ENCODE results near the gene FOXJ1. TPM values are rescaled to one million over a fixed set of nuclear protein-coding genes. Genes with fewer than 3 reads are reported as not detected.
A peak's percentile ranks its signal among the peaks of the same experiment; 100 is the strongest.

The FOXJ1 gene
- total and polyA plus RNA-seq, 2 of the 13 experiments (the other 11 are each of a cell fraction or from before 2014, with no cell fraction given): 0.98 to 1.6 TPM

DNA sequence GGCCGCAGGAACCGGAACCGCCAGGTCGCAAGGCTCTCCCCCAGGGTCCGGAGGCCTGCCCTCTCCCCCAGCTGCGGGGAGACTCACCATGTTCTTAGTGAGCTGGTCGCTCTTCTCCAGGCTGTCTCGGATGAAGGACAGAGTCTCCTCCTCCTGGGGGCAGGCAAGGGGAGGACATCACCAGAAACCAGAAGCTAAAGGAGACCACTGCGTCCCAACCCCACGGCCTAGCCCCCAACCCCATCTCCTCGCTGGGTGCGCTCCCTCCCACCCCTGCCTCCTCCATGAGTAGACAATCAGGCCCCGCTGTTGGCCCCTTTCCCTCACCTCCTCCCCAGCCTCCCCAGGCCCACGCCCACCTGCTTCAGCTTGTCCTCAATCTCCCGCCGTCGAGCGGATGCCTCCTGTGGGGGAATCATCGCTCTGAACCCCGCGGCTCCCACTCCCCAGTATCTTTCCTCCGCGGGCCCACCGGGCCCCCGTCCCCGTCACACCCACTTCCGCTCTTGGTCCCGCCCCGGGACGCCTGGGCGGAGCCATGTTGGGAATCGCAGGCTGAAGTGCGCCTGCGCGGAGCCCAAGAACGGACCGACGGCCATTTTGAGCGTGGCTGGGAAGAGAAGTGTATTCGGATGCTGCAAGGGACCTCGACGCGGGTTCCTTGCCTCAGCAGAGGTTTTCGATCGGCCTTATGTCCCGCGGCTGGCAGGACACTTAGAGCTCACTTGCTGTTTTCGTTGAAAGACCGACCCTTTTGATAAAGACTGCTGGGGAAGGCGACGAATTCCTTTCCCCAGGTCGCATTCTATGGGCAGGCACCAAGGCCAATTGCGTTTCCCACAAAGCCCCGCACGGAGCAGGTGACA, 37.5 kb downstream of the FOXJ1 start, which contains the start of gene EXOC7 (continued):
- TF ChIP-seq, protein P1, sequence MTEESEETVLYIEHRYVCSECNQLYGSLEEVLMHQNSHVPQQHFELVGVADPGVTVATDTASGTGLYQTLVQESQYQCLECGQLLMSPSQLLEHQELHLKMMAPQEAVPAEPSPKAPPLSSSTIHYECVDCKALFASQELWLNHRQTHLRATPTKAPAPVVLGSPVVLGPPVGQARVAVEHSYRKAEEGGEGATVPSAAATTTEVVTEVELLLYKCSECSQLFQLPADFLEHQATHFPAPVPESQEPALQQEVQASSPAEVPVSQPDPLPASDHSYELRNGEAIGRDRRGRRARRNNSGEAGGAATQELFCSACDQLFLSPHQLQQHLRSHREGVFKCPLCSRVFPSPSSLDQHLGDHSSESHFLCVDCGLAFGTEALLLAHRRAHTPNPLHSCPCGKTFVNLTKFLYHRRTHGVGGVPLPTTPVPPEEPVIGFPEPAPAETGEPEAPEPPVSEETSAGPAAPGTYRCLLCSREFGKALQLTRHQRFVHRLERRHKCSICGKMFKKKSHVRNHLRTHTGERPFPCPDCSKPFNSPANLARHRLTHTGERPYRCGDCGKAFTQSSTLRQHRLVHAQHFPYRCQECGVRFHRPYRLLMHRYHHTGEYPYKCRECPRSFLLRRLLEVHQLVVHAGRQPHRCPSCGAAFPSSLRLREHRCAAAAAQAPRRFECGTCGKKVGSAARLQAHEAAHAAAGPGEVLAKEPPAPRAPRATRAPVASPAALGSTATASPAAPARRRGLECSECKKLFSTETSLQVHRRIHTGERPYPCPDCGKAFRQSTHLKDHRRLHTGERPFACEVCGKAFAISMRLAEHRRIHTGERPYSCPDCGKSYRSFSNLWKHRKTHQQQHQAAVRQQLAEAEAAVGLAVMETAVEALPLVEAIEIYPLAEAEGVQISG (CRISPR knock-in tag; IDR thresholded peaks at IDR 0.05): peak; percentile 88
- TF ChIP-seq SRF (IDR thresholded peaks at IDR 0.05; ENCODE audit: low read depth, low read length) (no peak), ZNF775 (CRISPR knock-in tag; IDR thresholded peaks at IDR 0.05; ENCODE audit: borderline replicate concordance) (no peak; the same call in 1 of the 2 replicates), SOX5 (CRISPR knock-in tag; IDR thresholded peaks at IDR 0.05; ENCODE audit: borderline replicate concordance) (peak; percentile 30; the same call in 1 of the 2 replicates), KDM5B (CRISPR knock-in tag; IDR thresholded peaks at IDR 0.05; ENCODE audit: borderline replicate concordance) (peak; percentile 76; the same call in 1 of the 2 replicates), POLR2AphosphoS5 (IDR thresholded peaks at IDR 0.05; ENCODE audit: low read depth, low read length) (peak; percentile 97), ZFY (CRISPR knock-in tag; IDR thresholded peaks at IDR 0.05) (peak; percentile 92), ZSCAN29 (CRISPR knock-in tag; conservative IDR thresholded peaks at IDR 0.05) (0 out of 2 replicates have a peak, but pooled peaks have one; percentile 61), ZSCAN22 (CRISPR knock-in tag; IDR thresholded peaks at IDR 0.05) (peak; percentile 9; the same call in 1 of the 2 replicates), ATM (IDR thresholded peaks at IDR 0.05; ENCODE audit: borderline replicate concordance) (no peak), TCF12 (IDR thresholded peaks at IDR 0.05) (no peak), TCF12 (CRISPR knock-in tag; IDR thresholded peaks at IDR 0.05) (0 out of 2 replicates have a peak, but pooled peaks have one; percentile 52), MTF1 (CRISPR knock-in tag; IDR thresholded peaks at IDR 0.05) (no peak), HCFC1 (IDR thresholded peaks at IDR 0.05; ENCODE audit: low read depth, low read length) (no peak), ZSCAN9 (CRISPR knock-in tag; IDR thresholded peaks at IDR 0.05; ENCODE audit: borderline replicate concordance) (no peak; the same call in 1 of the 2 replicates), PAWR (CRISPR knock-in tag; IDR thresholded peaks at IDR 0.05; ENCODE audit: borderline replicate concordance) (no peak), MEF2D (CRISPR knock-in tag; IDR thresholded peaks at IDR 0.05) (peak; percentile 75; the same call in 1 of the 2 replicates), ZNF746 (CRISPR knock-in tag; IDR thresholded peaks at IDR 0.05) (0 out of 2 replicates have a peak, but pooled peaks have one; percentile 31), ZNF230 (CRISPR knock-in tag; IDR thresholded peaks at IDR 0.05) (no peak), NONO (IDR thresholded peaks at IDR 0.05) (no peak), NONO (CRISPR knock-in tag; conservative IDR thresholded peaks at IDR 0.05) (peak; percentile 38), ZNF33B (CRISPR knock-in tag; IDR thresholded peaks at IDR 0.05) (peak; percentile 87; the same call in 1 of the 2 replicates), ZNF780A (CRISPR knock-in tag; IDR thresholded peaks at IDR 0.05) (no peak), ARNTL (CRISPR knock-in tag; IDR thresholded peaks at IDR 0.05) (peak; percentile 23; the same call in 1 of the 2 replicates), MED1 (CRISPR knock-in tag; IDR thresholded peaks at IDR 0.05) (no peak; the same call in 1 of the 2 replicates), ADNP (CRISPR knock-in tag; IDR thresholded peaks at IDR 0.05) (no peak), ZNF547 (CRISPR knock-in tag; IDR thresholded peaks at IDR 0.05) (peak; percentile 89), ZNF317 (CRISPR knock-in tag; IDR thresholded peaks at IDR 0.05) (peak; percentile 69; the same call in 1 of the 2 replicates), SAP130 (CRISPR knock-in tag; IDR thresholded peaks at IDR 0.05; ENCODE audit: low read depth) (peak; percentile 83)
- TF ChIP-seq, protein P2, sequence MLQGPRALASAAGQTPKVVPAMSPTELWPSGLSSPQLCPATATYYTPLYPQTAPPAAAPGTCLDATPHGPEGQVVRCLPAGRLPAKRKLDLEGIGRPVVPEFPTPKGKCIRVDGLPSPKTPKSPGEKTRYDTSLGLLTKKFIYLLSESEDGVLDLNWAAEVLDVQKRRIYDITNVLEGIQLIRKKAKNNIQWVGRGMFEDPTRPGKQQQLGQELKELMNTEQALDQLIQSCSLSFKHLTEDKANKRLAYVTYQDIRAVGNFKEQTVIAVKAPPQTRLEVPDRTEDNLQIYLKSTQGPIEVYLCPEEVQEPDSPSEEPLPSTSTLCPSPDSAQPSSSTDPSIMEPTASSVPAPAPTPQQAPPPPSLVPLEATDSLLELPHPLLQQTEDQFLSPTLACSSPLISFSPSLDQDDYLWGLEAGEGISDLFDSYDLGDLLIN (CRISPR knock-in tag; IDR thresholded peaks at IDR 0.05; ENCODE audit: borderline replicate concordance): no peak
